Activated naive CD4-positive, alpha-beta T cell treated with anti-CD3 and anti-CD28 coated beads for 36 hours (primary cell): Measurements from ENCODE around the gene PRSS1. TPM values are rescaled to one million over a fixed set of nuclear protein-coding genes. Genes with fewer than 3 reads are reported as not detected.
"Not testable (repeated sequence)": the region's sequence is repeated elsewhere in the genome, so short reads cannot be mapped to it uniquely, and the experiment has no call there.

ENCODE experiments used
- CTCF ChIA-PET: fragments of 350-600 bp; sonication (Branson Sonifier 250); formaldehyde crosslinking; loops from one replicate; lab custom pipeline; 2021; ENCODE audit warnings: antibody characterized with exemption; lab: Charles Lee
- DNase-seq: peaks from one replicate; pipeline ENCODE4 v3.0.0-alpha.2; 2020
- H3K27ac Mint-ChIP-seq: one replicate; pipeline ENCODE4 v1.8.0; 2021; ENCODE audit warnings: mild to moderate bottlenecking, mixed read lengths
- H3K27me3 Mint-ChIP-seq: one replicate; pipeline ENCODE4 v1.8.0; 2021; ENCODE audit warnings: low read depth, mixed read lengths
- H3K36me3 Mint-ChIP-seq: one replicate; pipeline ENCODE4 v1.8.0; 2021; ENCODE audit warnings: low read depth, mixed read lengths
- H3K4me1 Mint-ChIP-seq: one replicate; pipeline ENCODE4 v1.8.0; 2021; ENCODE audit warnings: low read depth, mixed read lengths
- H3K4me3 Mint-ChIP-seq: one replicate; pipeline ENCODE4 v1.8.0; 2021; ENCODE audit warnings: mild to moderate bottlenecking, moderate library complexity, mixed read lengths
- H3K9me3 Mint-ChIP-seq: one replicate; pipeline ENCODE4 v1.8.0; 2021; ENCODE audit warnings: mixed read lengths
- intact Hi-C: fragments of 100-400 bp; cut with micrococcal nuclease; formaldehyde crosslinking; loops from one replicate; pipeline ENCODE4 v1.15.1; 2023
- total RNA-seq, 2 experiments: library from RNA; stranded (reverse); gene quantifications; one replicate each; pipeline ENCODE4 v1.2.3, GENCODE V29; 2021

Gene PRSS1
- total RNA-seq, 2 experiments from 2014 or later: not detected

DNA sequence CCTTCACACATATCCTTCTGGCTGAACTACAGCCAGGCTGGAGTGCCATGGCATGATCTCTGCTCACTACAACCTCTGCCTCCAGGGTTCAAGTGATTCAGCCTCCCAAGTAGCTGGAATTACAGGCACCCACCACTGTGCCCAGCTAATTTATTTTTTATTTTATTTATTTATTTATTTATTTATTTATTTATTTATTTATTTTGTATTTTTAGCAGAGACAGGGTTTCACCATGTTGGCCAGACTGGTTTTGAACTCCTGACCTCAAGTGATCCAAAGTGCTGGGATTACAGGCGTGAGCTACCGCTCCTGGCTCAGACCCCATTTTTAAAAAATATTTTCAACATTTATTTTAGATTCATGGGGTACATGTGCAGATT is 27.6 kb downstream of the PRSS1 start:
- intact Hi-C loops, H3K4me1 Mint-ChIP-seq, H3K27me3 Mint-ChIP-seq, DNase-seq, H3K9me3 Mint-ChIP-seq, H3K36me3 Mint-ChIP-seq, H3K4me3 Mint-ChIP-seq, H3K27ac Mint-ChIP-seq: not testable (repeated sequence)
- CTCF ChIA-PET: interaction anchor here (1.4 kb wide), 1 partner anchor 219 kb away, joined by 3 read pairs; no protein-coding TSS in a partner anchor

GRCh38 chr7:142777318-142777717 is 28.0 kb downstream of the PRSS1 start:
- intact Hi-C loops: no loop called here
- CTCF ChIA-PET: interaction anchor here (1.4 kb wide), 1 partner anchor 219 kb away, joined by 3 read pairs; no protein-coding TSS in a partner anchor
- no peak overlapping the region for H3K27ac Mint-ChIP-seq
- no peaks in the 10 kb centered on the region for H3K27me3 Mint-ChIP-seq
- H3K4me1 Mint-ChIP-seq: no peaks in the 10 kb centered on the region
- H3K36me3 Mint-ChIP-seq: no peaks in the 10 kb centered on the region
- DNase-seq: no peak
- H3K4me3 Mint-ChIP-seq: no peak overlapping the region
- H3K9me3 Mint-ChIP-seq: no peaks in the 10 kb centered on the region

DNA sequence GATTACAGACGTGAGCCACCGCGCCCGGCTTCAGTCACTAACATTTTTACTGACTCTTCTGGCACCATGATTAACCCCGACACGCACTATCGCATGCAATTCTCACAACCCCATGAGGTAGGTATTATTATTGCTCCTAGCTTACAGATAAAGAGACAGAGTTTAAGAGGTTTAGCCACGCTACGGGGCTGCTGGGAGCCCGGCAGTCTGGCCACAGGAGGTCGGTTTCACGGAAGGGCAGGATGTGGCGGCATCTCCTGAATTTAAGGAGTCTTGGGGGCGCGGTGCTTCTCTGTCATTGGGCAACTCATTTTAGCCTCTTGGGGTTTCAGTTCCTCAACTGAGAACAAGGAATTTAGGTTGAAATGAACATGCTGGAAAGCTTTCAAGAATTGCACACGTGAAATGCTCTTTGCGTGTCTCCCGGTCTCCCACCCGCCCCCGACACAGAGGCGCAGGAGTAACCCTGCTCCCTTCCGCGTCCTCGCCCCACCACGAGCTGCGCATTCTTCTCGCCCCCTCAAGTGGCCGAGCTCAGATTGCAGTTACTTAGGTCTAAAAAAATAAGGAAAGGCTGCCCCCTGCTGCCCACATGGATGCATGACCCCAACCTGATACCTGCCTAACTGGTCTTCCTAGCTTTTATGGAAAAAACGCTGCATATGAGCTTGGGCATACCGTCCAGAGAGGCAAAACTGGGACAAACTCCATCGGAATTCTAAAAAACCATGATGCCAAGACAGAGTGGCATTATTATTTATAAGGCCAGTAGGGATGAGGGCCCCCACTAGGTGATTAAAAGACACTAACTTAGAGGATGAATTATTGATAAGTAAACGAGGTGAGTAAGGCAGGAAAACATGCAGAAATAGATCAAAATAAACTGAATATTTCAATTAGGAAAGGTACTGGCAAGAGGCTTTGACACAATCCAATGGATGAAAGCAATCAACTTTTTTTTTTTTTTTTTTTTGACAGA is 33.9 kb downstream of the PRSS1 start:
- H3K27me3 Mint-ChIP-seq: no peaks in the 10 kb centered on the region
- H3K4me1 Mint-ChIP-seq: peaks cover 8% of the 10 kb centered on the region
- DNase-seq: peak; percentile 86
- peak overlapping the region; percentile 99 for H3K27ac Mint-ChIP-seq
- peak overlapping the region; percentile 72 for H3K4me3 Mint-ChIP-seq
- peaks cover 13% of the 10 kb centered on the region for H3K36me3 Mint-ChIP-seq
- intact Hi-C loops: loop anchor here (1.0 kb wide), 7 partner anchors 72 to 248 kb away; no protein-coding TSS in a partner anchor
- no peaks in the 10 kb centered on the region for H3K9me3 Mint-ChIP-seq
- CTCF ChIA-PET: interaction anchor here (0.7 to 21.5 kb wide), 23 partner anchors 9 to 249 kb away, joined by 3 to 382 read pairs (median 5); no protein-coding TSS in a partner anchor

- Mint-ChIP-seq H3K27ac (peak overlapping the region; percentile 99), H3K36me3 (peaks cover 22% of the 10 kb centered on the region), H3K9me3 (no peaks in the 10 kb centered on the region), H3K4me3 (no peak overlapping the region), H3K27me3 (no peaks in the 10 kb centered on the region), H3K4me1 (peaks cover 8% of the 10 kb centered on the region)
- CTCF ChIA-PET: interaction anchor here (0.6 to 21.5 kb wide), 9 partner anchors 15 to 152 kb away, joined by 3 to 382 read pairs (median 24); no protein-coding TSS in a partner anchor
- intact Hi-C loops: no loop called here
- no peak for DNase-seq
Observed at GRCh38 chr7:142784096-142784495, 34.8 kb downstream of the PRSS1 start.

- no peaks in the 10 kb centered on the region for H3K9me3 Mint-ChIP-seq
- intact Hi-C loops: loop anchor here (1.0 kb wide), 3 partner anchors 14 to 201 kb away; no protein-coding TSS in a partner anchor
- H3K27me3 Mint-ChIP-seq: no peaks in the 10 kb centered on the region
- H3K4me1 Mint-ChIP-seq: peaks cover 8% of the 10 kb centered on the region
- peaks cover 28% of the 10 kb centered on the region for H3K36me3 Mint-ChIP-seq
- peak overlapping the region; percentile 99 for H3K27ac Mint-ChIP-seq
- peak overlapping the region; percentile 56 for H3K4me3 Mint-ChIP-seq
- CTCF ChIA-PET: interaction anchor here (0.6 to 21.5 kb wide), 6 partner anchors 15 to 148 kb away, joined by 5 to 382 read pairs (median 36); no protein-coding TSS in a partner anchor
- peak; percentile 50 for DNase-seq
Observed at GRCh38 chr7:142784716-142785115, 35.4 kb downstream of the PRSS1 start.

- Mint-ChIP-seq H3K9me3 (no peaks in the 10 kb centered on the region), H3K4me3 (peak overlapping the region; percentile 73), H3K4me1 (peaks cover 8% of the 10 kb centered on the region), H3K27ac (peak overlapping the region; percentile 99), H3K27me3 (no peaks in the 10 kb centered on the region), H3K36me3 (peaks cover 40% of the 10 kb centered on the region)
- CTCF ChIA-PET: interaction anchor here (1.2 to 21.5 kb wide), 5 partner anchors 12 to 149 kb away, joined by 9 to 382 read pairs (median 37); no protein-coding TSS in a partner anchor
- DNase-seq: peak; percentile 88
- intact Hi-C loops: loop anchor here (1.0 kb wide), 3 partner anchors 12 to 203 kb away; no protein-coding TSS in a partner anchor
Observed at GRCh38 chr7:142785841-142786250, 36.6 kb downstream of the PRSS1 start.

GRCh38 chr7:142787034-142787768 is 37.9 kb downstream of the PRSS1 start:
- intact Hi-C loops: no loop called here
- H3K9me3 Mint-ChIP-seq: no peaks in the 10 kb centered on the region
- no peaks in the 10 kb centered on the region for H3K27me3 Mint-ChIP-seq
- DNase-seq: no peak
- H3K4me1 Mint-ChIP-seq: peaks cover 10% of the 10 kb centered on the region
- CTCF ChIA-PET: interaction anchor here (1.4 to 21.5 kb wide), 4 partner anchors 9 to 22 kb away, joined by 4 to 382 read pairs (median 26); no protein-coding TSS in a partner anchor
- peak overlapping the region; percentile 88 for H3K4me3 Mint-ChIP-seq
- peak overlapping the region; percentile 99 for H3K27ac Mint-ChIP-seq
- peaks cover 51% of the 10 kb centered on the region for H3K36me3 Mint-ChIP-seq

GRCh38 chr7:142787783-142788182 is 38.5 kb downstream of the PRSS1 start:
- Mint-ChIP-seq H3K4me1 (peaks cover 16% of the 10 kb centered on the region), H3K9me3 (no peaks in the 10 kb centered on the region), H3K27me3 (no peaks in the 10 kb centered on the region), H3K4me3 (peak overlapping the region; percentile 88), H3K27ac (peak overlapping the region; percentile 99), H3K36me3 (peaks cover 57% of the 10 kb centered on the region)
- intact Hi-C loops: no loop called here
- no peak for DNase-seq
- CTCF ChIA-PET: interaction anchor here (1.4 to 21.5 kb wide), 3 partner anchors 8 to 22 kb away, joined by 4 to 382 read pairs (median 33); no protein-coding TSS in a partner anchor

- intact Hi-C loops: no loop called here
- no peak for DNase-seq
- Mint-ChIP-seq H3K36me3 (peaks cover 65% of the 10 kb centered on the region), H3K27me3 (no peaks in the 10 kb centered on the region), H3K4me3 (peak overlapping the region; percentile 88), H3K4me1 (peaks cover 22% of the 10 kb centered on the region), H3K9me3 (no peaks in the 10 kb centered on the region), H3K27ac (peak overlapping the region; percentile 99)
- CTCF ChIA-PET: interaction anchor here (1.4 to 21.5 kb wide), 3 partner anchors 8 to 21 kb away, joined by 4 to 382 read pairs (median 33); no protein-coding TSS in a partner anchor
Observed at GRCh38 chr7:142788303-142789289, 39.3 kb downstream of the PRSS1 start.

DNA sequence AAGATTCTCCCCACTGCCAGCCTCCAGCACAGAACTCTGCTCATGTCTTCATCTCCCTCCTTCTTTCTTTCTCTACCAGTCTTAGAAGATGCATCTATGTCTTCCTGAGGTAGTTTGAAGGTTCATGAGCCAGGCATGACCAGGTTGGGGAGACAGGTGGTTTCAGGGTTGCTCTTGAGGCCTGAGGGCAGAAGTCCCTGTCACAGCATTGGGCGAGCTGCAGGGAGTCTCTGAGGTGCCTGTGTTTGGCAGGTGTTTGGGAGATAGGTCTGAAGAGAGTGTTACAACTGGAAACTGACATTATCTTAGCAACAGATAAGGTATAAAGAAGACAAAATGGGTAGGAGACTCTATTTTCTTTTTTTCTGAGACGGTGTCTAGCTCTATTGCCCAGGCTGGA is 40.2 kb downstream of the PRSS1 start:
- intact Hi-C loops: no loop called here
- Mint-ChIP-seq H3K27ac (peak overlapping the region; percentile 99), H3K36me3 (peaks cover 71% of the 10 kb centered on the region), H3K27me3 (no peaks in the 10 kb centered on the region), H3K4me1 (peaks cover 27% of the 10 kb centered on the region), H3K4me3 (peak overlapping the region; percentile 88), H3K9me3 (no peaks in the 10 kb centered on the region)
- CTCF ChIA-PET: interaction anchor here (0.6 to 21.5 kb wide), 3 partner anchors 9 to 382 kb away, joined by 3 to 382 read pairs (median 33); no protein-coding TSS in a partner anchor
- no peak for DNase-seq
